ENCODE results near the gene TRPT1.

The TRPT1 gene

DNA sequence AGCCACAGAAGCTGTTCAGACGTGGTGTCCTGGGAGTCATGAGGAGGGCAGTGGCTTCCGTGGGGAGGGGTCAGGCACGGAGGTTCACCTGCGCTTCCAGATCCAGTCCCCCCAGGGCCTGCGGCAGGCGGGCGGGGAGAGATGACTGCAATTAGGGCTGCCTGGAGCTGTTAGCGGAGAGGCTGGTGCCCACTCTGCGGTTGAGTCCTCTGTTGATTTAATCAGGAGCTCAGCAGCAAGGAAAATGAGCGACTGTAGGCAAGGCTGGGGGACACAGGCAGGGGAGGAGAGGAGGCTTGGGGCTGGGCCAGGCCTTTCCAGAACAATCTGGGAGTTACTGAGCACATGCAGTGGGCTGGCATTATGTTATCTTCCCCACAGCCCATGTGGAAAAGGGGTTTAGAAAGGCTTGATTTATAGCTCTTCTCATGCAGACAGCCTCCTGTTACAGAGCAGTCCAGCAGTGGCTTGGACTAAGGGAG, 38.4 kb upstream of the TRPT1 start:
- Histone ChIP-seq H3K27me3 (ENCODE audit: control insufficient read depth in 1 of 2, insufficient read depth in 2 of 2, low read length in 2 of 2) (no peaks in the 10 kb centered on the region), H3K9me3 (ENCODE audit: control insufficient read depth in 2 of 2, low read length in 2 of 2) (no peaks in the 10 kb centered on the region), H3K36me3 (ENCODE audit: control insufficient read depth in 2 of 2, insufficient read depth in 2 of 2, low read length in 2 of 2) (peaks cover 12 to 27% of the 10 kb centered on the region in 2 donors), H3K9ac (ENCODE audit: low read length in 2 of 2) (no peak overlapping the region), H3K27ac (ENCODE audit: low read length) (no peak overlapping the region), H3K4me1 (ENCODE audit: control insufficient read depth, insufficient read depth, low read length) (peaks cover 19% of the 10 kb centered on the region), H3K4me3 (ENCODE audit: low read length in 2 of 2) (no peak overlapping the region)

DNA sequence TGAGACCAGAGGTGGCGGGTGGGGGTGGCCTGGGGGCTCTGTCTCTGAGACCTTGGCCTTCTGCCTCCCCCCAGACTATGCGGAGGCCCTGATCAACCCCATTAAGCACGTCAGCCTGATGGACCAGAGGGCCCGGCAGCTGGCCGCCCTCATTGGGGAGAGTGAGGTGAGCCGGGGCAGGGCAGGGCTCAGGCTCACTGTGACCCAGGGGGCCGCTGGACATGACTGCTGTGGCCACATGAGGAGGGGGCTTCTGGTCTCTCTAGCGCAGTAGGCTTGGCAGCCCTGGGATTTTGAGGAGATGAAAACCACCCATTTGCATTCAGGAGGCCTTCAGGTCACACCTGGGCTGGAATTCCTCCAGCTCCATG, 37.9 kb upstream of the TRPT1 start:
- Histone ChIP-seq H3K4me1 (ENCODE audit: control insufficient read depth, insufficient read depth, low read length) (peaks cover 14% of the 10 kb centered on the region), H3K9me3 (ENCODE audit: control insufficient read depth in 2 of 2, low read length in 2 of 2) (no peaks in the 10 kb centered on the region), H3K27ac (ENCODE audit: low read length) (no peak overlapping the region), H3K27me3 (ENCODE audit: control insufficient read depth in 1 of 2, insufficient read depth in 2 of 2, low read length in 2 of 2) (no peaks in the 10 kb centered on the region), H3K9ac (ENCODE audit: low read length in 2 of 2) (no peak overlapping the region), H3K36me3 (ENCODE audit: control insufficient read depth in 2 of 2, insufficient read depth in 2 of 2, low read length in 2 of 2) (peaks cover 12 to 29% of the 10 kb centered on the region in 2 donors), H3K4me3 (ENCODE audit: low read length in 2 of 2) (no peak overlapping the region)

DNA sequence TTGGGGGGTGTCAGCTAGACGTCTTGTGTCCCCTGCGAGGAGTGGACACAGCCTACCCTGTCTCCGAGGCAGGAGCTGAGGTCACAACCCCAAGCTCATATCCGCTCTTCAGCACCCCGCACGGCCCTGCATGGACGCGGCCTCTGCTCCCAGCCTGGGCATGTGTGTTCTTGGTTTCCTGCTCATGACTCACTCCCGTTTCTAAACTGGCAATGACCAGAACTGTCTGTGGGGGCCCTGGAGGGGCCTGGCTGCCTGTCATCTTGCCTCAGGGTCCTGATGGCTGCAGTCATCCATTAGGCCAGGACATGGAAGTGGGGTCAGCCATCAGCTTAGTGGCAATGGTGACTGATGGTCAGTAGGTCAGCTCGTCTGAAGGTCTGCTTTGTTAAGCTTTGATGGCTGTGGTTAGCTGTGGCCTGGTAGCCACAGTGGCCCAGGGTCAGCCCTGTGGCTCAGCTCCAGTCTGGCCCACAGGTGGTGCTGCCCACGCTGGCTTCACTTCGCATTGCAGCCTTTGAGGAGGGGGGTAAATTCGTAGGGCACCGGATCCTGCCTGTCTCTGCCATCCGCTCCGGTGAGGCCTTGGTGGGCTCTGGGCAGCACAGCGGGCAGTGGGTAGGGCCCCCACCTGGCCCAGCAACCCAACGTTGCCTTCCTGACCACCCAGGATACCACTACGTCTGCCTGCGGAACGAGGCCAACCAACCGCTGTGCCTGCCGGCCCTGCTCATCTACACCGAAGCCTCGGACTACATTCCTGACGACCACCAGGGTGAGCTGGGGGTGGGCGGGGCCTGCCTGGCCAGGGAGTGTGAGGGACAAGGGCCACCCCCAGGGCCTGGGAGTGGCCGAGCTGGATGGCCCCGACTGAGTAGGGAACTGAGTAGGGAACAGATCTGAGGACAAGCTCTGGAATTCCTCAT, 37.3 kb upstream of the TRPT1 start:
- Histone ChIP-seq H3K27ac (ENCODE audit: low read length) (no peak overlapping the region), H3K4me3 (ENCODE audit: low read length in 2 of 2) (no peak overlapping the region), H3K4me1 (ENCODE audit: control insufficient read depth, insufficient read depth, low read length) (peaks cover 8% of the 10 kb centered on the region), H3K36me3 (ENCODE audit: control insufficient read depth in 2 of 2, insufficient read depth in 2 of 2, low read length in 2 of 2) (peaks cover 15 to 32% of the 10 kb centered on the region in 2 donors), H3K9ac (ENCODE audit: low read length in 2 of 2) (no peak overlapping the region), H3K9me3 (ENCODE audit: control insufficient read depth in 2 of 2, low read length in 2 of 2) (no peaks in the 10 kb centered on the region), H3K27me3 (ENCODE audit: control insufficient read depth in 1 of 2, insufficient read depth in 2 of 2, low read length in 2 of 2) (no peaks in the 10 kb centered on the region)

DNA sequence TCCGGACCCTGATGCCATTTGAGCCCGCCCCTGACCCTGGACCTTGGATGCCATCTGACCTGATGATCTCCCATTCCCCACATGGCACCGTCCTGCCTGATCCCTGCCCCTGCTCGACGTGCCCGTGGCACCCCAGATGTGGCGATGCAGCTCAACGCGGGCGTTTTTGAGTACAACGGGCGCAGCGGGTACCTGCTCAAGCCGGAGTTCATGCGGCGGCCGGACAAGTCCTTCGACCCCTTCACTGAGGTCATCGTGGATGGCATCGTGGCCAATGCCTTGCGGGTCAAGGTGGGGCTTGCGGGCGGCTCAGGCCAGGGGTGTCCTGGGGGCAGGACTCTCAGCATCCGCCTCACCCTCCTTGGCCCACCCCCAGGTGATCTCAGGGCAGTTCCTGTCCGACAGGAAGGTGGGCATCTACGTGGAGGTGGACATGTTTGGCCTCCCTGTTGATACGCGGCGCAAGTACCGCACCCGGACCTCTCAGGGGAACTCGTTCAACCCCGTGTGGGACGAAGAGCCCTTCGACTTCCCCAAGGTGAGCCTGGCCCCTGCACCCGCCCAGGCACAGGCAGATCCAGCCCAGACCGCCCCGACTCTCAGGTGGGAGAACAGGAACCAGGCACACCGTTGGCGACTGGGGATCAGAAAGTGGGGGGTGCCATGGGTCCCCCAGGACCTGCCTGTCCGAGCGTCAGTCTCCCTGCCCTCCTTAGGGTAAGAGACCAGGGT, 36.5 kb upstream of the TRPT1 start:
- Histone ChIP-seq H3K4me1 (ENCODE audit: control insufficient read depth, insufficient read depth, low read length) (no peaks in the 10 kb centered on the region), H3K36me3 (ENCODE audit: control insufficient read depth in 2 of 2, insufficient read depth in 2 of 2, low read length in 2 of 2) (peaks cover 17 to 32% of the 10 kb centered on the region in 2 donors)

DNA sequence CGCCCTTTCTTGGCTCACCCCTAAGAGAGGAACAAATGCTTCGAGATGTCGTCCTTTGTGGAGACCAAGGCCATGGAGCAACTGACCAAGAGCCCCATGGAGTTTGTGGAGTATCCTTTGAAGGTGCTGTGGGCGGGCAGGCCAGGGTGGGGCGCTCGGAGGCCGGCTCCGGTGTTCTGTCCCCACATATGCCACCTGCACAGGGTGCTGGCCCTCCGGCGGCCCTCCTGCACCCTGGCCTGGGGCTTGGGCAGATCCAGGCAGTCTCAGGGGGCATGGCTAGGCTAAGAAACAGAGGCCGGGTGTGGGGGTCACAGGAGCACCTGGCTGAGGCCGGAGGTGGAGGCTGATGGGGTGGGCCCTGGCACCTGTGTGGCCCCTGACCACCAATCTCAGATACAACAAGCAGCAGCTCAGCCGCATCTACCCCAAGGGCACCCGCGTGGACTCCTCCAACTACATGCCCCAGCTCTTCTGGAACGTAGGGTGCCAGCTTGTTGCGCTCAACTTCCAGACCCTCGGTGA, 35.6 kb upstream of the TRPT1 start:
- H3K4me1 ChIP-seq (ENCODE audit: control insufficient read depth, insufficient read depth, low read length) = no peaks in the 10 kb centered on the region
- H3K9me3 ChIP-seq (ENCODE audit: control insufficient read depth in 2 of 2, low read length in 2 of 2) = no peaks in the 10 kb centered on the region
- H3K9ac ChIP-seq (ENCODE audit: low read length in 2 of 2) = no peak overlapping the region
- H3K27me3 ChIP-seq (ENCODE audit: control insufficient read depth in 1 of 2, insufficient read depth in 2 of 2, low read length in 2 of 2) = no peaks in the 10 kb centered on the region
- peaks cover 18 to 33% of the 10 kb centered on the region in 2 donors for H3K36me3 ChIP-seq (ENCODE audit: control insufficient read depth in 2 of 2, insufficient read depth in 2 of 2, low read length in 2 of 2)
- no peak overlapping the region for H3K4me3 ChIP-seq (ENCODE audit: low read length in 2 of 2)
- H3K27ac ChIP-seq (ENCODE audit: low read length) = no peak overlapping the region

More for the DNA sequence above, 36.5 kb upstream of the TRPT1 start:
- H3K27me3 ChIP-seq (ENCODE audit: control insufficient read depth in 1 of 2, insufficient read depth in 2 of 2, low read length in 2 of 2) = no peaks in the 10 kb centered on the region
- H3K4me3 ChIP-seq (ENCODE audit: low read length in 2 of 2) = no peak overlapping the region
- H3K27ac ChIP-seq (ENCODE audit: low read length) = no peak overlapping the region
- no peak overlapping the region for H3K9ac ChIP-seq (ENCODE audit: low read length in 2 of 2)
- no peaks in the 10 kb centered on the region for H3K9me3 ChIP-seq (ENCODE audit: control insufficient read depth in 2 of 2, low read length in 2 of 2)

DNA sequence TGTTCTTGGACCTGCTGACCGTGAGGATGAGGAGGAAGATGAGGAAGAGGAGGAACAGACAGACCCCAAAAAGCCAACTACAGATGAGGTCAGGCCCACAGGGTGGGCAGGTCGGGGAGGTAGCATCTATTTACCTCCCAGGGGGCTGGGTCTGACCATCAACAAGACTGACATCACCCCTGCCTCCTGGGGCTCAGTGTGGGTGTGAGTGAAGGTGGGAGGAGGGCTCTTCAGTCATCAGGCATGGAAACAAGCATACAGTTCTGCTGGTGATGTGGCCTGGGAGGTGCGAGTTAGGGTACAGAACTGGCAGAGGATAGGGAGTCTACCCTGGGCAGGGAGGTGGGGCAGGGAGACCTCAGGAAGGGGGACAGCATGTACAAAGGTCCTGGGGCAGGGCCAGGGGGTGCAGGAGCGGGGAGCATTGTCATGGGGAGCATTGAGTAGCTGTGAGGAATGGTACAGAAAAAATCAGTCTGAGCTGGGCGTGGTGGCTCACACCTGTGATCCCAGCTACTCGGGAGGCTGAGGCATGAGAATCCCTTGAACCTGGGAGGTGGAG, 34.2 kb upstream of the TRPT1 start:
- no peaks in the 10 kb centered on the region for H3K9me3 ChIP-seq (ENCODE audit: control insufficient read depth in 2 of 2, low read length in 2 of 2)
- H3K27ac ChIP-seq (ENCODE audit: low read length) = no peak overlapping the region
- no peak overlapping the region for H3K4me3 ChIP-seq (ENCODE audit: low read length in 2 of 2)
- no peak overlapping the region for H3K9ac ChIP-seq (ENCODE audit: low read length in 2 of 2)
- H3K36me3 ChIP-seq (ENCODE audit: control insufficient read depth in 2 of 2, insufficient read depth in 2 of 2, low read length in 2 of 2) = peaks cover 26 to 31% of the 10 kb centered on the region in 2 donors
- no peaks in the 10 kb centered on the region for H3K27me3 ChIP-seq (ENCODE audit: control insufficient read depth in 1 of 2, insufficient read depth in 2 of 2, low read length in 2 of 2)
- H3K4me1 ChIP-seq (ENCODE audit: control insufficient read depth, insufficient read depth, low read length) = no peaks in the 10 kb centered on the region

DNA sequence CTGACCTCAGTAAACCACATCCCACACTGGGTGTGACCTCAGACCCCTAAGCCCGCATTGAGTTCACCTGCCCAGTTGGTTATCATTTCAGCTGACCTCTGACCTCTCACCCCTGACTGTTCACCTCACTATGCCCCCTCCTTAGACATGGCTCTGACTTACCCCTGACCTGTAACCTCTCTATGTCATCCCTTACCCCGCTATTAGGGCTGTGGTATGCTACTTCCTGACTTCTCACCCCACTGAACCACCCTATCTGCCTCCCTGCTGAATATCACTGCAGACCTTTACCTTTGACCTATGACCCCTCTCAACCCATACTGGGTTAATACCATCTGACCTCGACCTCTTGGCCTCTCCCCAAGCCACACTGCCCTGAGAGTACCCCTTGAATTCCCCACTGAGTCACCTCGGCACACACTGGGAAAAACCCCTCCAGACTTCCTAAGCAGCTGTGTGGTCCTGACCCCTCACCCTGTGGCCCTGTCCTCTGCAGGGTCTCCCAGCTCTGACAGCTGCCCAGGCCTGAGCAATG, 33.6 kb upstream of the TRPT1 start:
- Histone ChIP-seq H3K9me3 (ENCODE audit: control insufficient read depth in 2 of 2, low read length in 2 of 2) (no peaks in the 10 kb centered on the region), H3K9ac (ENCODE audit: low read length in 2 of 2) (no peak overlapping the region), H3K4me3 (ENCODE audit: low read length in 2 of 2) (no peak overlapping the region), H3K27me3 (ENCODE audit: control insufficient read depth in 1 of 2, insufficient read depth in 2 of 2, low read length in 2 of 2) (no peaks in the 10 kb centered on the region), H3K36me3 (ENCODE audit: control insufficient read depth in 2 of 2, insufficient read depth in 2 of 2, low read length in 2 of 2) (peaks cover 26 to 32% of the 10 kb centered on the region in 2 donors), H3K4me1 (ENCODE audit: control insufficient read depth, insufficient read depth, low read length) (no peaks in the 10 kb centered on the region), H3K27ac (ENCODE audit: low read length) (no peak overlapping the region)

DNA sequence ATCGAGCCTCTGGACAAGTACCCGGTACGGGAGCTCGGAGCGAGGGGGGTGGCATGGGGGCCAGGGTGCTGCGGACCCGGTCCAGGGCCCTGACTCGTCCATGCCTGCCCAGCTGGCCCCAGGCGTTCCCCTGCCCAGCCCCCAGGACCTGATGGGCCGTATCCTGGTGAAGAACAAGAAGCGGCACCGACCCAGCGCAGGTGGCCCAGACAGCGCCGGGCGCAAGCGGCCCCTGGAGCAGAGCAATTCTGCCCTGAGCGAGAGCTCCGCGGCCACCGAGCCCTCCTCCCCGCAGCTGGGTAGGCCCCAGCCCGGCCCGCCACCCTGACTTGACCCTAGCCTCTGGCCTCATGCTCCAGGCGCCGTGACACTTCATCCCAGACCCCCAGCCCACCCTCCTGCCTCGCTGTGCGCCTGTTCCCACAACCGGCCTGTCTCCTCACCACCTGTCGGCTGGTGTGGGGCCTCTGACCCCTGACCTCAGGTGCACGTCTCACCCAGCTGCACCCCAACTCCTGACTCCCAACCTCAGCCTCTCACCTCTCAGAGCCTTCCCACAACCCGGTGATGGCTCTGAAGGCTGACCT, 33.1 kb upstream of the TRPT1 start:
- Histone ChIP-seq H3K36me3 (ENCODE audit: control insufficient read depth in 2 of 2, insufficient read depth in 2 of 2, low read length in 2 of 2) (peaks cover 26 to 28% of the 10 kb centered on the region in 2 donors), H3K9me3 (ENCODE audit: control insufficient read depth in 2 of 2, low read length in 2 of 2) (no peaks in the 10 kb centered on the region), H3K27ac (ENCODE audit: low read length) (no peak overlapping the region), H3K4me3 (ENCODE audit: low read length in 2 of 2) (no peak overlapping the region), H3K9ac (ENCODE audit: low read length in 2 of 2) (no peak overlapping the region), H3K27me3 (ENCODE audit: control insufficient read depth in 1 of 2, insufficient read depth in 2 of 2, low read length in 2 of 2) (no peaks in the 10 kb centered on the region), H3K4me1 (ENCODE audit: control insufficient read depth, insufficient read depth, low read length) (no peaks in the 10 kb centered on the region)

DNA sequence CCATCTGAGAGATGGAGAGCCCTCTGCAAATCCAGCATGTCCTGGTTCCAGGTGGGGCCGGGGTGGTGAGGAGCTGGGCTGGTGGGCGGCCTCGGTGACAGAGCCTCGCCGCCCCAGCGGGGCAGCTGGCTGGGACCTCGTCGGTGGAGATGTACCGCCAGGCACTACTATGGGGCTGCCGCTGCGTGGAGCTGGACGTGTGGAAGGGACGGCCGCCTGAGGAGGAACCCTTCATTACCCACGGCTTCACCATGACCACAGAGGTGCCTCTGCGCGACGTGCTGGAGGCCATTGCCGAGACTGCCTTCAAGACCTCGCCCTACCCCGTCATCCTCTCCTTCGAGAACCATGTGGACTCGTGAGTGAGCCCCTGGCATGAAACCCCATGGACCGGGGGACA, 32.4 kb upstream of the TRPT1 start:
- no peak overlapping the region for H3K4me3 ChIP-seq (ENCODE audit: low read length in 2 of 2)
- no peaks in the 10 kb centered on the region for H3K27me3 ChIP-seq (ENCODE audit: control insufficient read depth in 1 of 2, insufficient read depth in 2 of 2, low read length in 2 of 2)
- H3K9me3 ChIP-seq (ENCODE audit: control insufficient read depth in 2 of 2, low read length in 2 of 2) = no peaks in the 10 kb centered on the region
- H3K36me3 ChIP-seq (ENCODE audit: control insufficient read depth in 2 of 2, insufficient read depth in 2 of 2, low read length in 2 of 2) = peaks cover 26 to 27% of the 10 kb centered on the region in 2 donors
- no peak overlapping the region for H3K27ac ChIP-seq (ENCODE audit: low read length)
- H3K4me1 ChIP-seq (ENCODE audit: control insufficient read depth, insufficient read depth, low read length) = peaks cover 5% of the 10 kb centered on the region
- no peak overlapping the region for H3K9ac ChIP-seq (ENCODE audit: low read length in 2 of 2)

DNA sequence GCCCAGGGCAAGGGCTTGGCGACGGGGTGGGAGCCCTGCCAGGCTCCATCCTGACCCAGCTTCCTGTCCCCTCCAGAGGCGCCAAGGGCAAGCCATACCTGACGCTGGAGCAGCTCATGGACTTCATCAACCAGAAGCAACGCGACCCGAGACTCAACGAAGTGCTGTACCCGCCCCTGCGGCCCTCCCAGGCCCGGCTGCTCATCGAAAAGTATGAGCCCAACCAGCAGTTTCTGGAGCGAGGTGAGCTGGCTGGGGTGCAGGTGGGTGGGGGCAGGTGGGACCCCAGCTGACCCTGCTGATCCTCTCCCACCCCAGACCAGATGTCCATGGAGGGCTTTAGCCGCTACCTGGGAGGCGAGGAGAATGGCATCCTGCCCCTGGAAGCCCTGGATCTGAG, 30.3 kb upstream of the TRPT1 start:
- Histone ChIP-seq H3K36me3 (ENCODE audit: control insufficient read depth in 2 of 2, insufficient read depth in 2 of 2, low read length in 2 of 2) (peaks cover 14 to 17% of the 10 kb centered on the region in 2 donors), H3K4me1 (ENCODE audit: control insufficient read depth, insufficient read depth, low read length) (peaks cover 21% of the 10 kb centered on the region), H3K9me3 (ENCODE audit: control insufficient read depth in 2 of 2, low read length in 2 of 2) (no peaks in the 10 kb centered on the region)

More for the DNA sequence above, 30.3 kb upstream of the TRPT1 start:
- no peaks in the 10 kb centered on the region for H3K27me3 ChIP-seq (ENCODE audit: control insufficient read depth in 1 of 2, insufficient read depth in 2 of 2, low read length in 2 of 2)
- H3K27ac ChIP-seq (ENCODE audit: low read length) = no peak overlapping the region
- H3K9ac ChIP-seq (ENCODE audit: low read length in 2 of 2) = no peak overlapping the region
- no peak overlapping the region for H3K4me3 ChIP-seq (ENCODE audit: low read length in 2 of 2)

All from stomach smooth muscle (tissue), 2 donors.